Measurements from ENCODE around the gene PSMB1. TPM values are rescaled to one million over a fixed set of nuclear protein-coding genes. Genes with fewer than 3 reads are reported as not detected.

The PSMB1 gene
- total and polyA plus RNA-seq, 2 donors (not counting 3 experiments of a cell fraction or from before 2014, with no cell fraction given), result 198 to 560 TPM

GRCh38 chr6:170485159-170485558, 67.9 kb downstream of the PSMB1 start:
- Histone ChIP-seq H2AFZ (ENCODE audit: low read depth, low read length) (no peak overlapping the region), H3K27ac (ENCODE audit: insufficient read depth, low read depth, low read length) (no peak overlapping the region), H3K9ac (replicated peaks; ENCODE audit: extremely low read depth, insufficient read depth, low read length) (no peak overlapping the region), H3K4me3 (replicated peaks in 1 of 3; ENCODE audit: insufficient read depth in 1 of 3, low read depth in 1 of 3, low read length in 3 of 3) (no peak overlapping the region), H3K9me3 (replicated peaks; ENCODE audit: control insufficient read depth, insufficient read depth, low read length) (no peaks in the 10 kb centered on the region), H3K36me3 (ENCODE audit: control insufficient read depth in 2 of 2, extremely low read depth in 1 of 2, insufficient read depth in 2 of 2, low read length in 2 of 2) (no peaks in the 10 kb centered on the region), H4K20me1 (replicated peaks; ENCODE audit: control insufficient read depth, extremely low read depth, insufficient read depth, low read length) (no peaks in the 10 kb centered on the region), H3K9me1 (replicated peaks; ENCODE audit: control insufficient read depth, extremely low read depth, insufficient read depth, low read length) (no peaks in the 10 kb centered on the region), H3K4me1 (ENCODE audit: control insufficient read depth, extremely low read depth, insufficient read depth, low read length) (no peaks in the 10 kb centered on the region), H3K27me3 (ENCODE audit: control insufficient read depth in 2 of 2, insufficient read depth in 2 of 2, low read length in 2 of 2) (peaks cover 0 to 2% of the 10 kb centered on the region in 2 experiments), H3K79me2 (ENCODE audit: control insufficient read depth, insufficient read depth, low read length) (no peaks in the 10 kb centered on the region), H3K4me2 (ENCODE audit: insufficient read depth, low read length) (no peak overlapping the region)
- no TSS peak for BruUV-seq (replicated peaks)
- intact Hi-C loops (cut with micrococcal nuclease) (no loop called here), dilution Hi-C loops (cut with MboI; ENCODE audit: extremely low pct_ligation_motif_present, low sequenced_read_pairs) (no loop called here)
- CTCF ChIA-PET, result interaction anchor here (0.8 kb wide), 1 partner anchor 974 kb away, joined by 4 read pairs; no protein-coding TSS in a partner anchor
- TF ChIP-seq GATA2 (IDR thresholded peaks at IDR 0.05; ENCODE audit: insufficient read depth, insufficient read length, low read depth, low read length), result no peak
- no peak for TF ChIP-seq MAX (IDR thresholded peaks at IDR 0.05; ENCODE audit: insufficient read depth, insufficient read length)
- TF ChIP-seq CTCF (IDR thresholded peaks at IDR 0.05; ENCODE audit: extremely low read depth in 1 of 2, insufficient read depth in 1 of 2, low read depth in 1 of 2, low read length in 2 of 2), result no peak
- no peak for TF ChIP-seq MYC (IDR thresholded peaks at IDR 0.05; ENCODE audit: low read depth, low read length)
- no peak for TF ChIP-seq JUN (IDR thresholded peaks at IDR 0.05; ENCODE audit: borderline replicate concordance, insufficient read depth, insufficient read length, low read depth)
- no peak for TF ChIP-seq FOS (IDR thresholded peaks at IDR 0.05; ENCODE audit: borderline replicate concordance, insufficient read depth, low read length)
- TF ChIP-seq POLR2AphosphoS5 (IDR thresholded peaks at IDR 0.05; ENCODE audit: insufficient read depth, low read depth, low read length), result no peak
- FAIRE-seq, result no peak
- POLR2A ChIA-PET, result no interaction called here
- no peak for DNase-seq (ENCODE audit: low read depth, low spot score)

Other genes with a start within 250 kb of the PSMB1 start
- 28.1 and 28.2 TPM in 2 replicates for gene FAM120B, start 246.5 kb downstream of the PSMB1 start, total RNA-seq
- gene FAM120B, start 246.5 kb downstream of the PSMB1 start, polyA plus RNA-seq, result 9.9 and 10.8 TPM in 2 replicates
- gene TBP, start 1.1 kb upstream of the PSMB1 start, total RNA-seq, result 15.3 and 17.7 TPM in 2 replicates
- gene TBP, start 1.1 kb upstream of the PSMB1 start, polyA plus RNA-seq, result 17.5 and 24.8 TPM in 2 replicates
- 60.0 and 67.8 TPM in 2 replicates for gene PDCD2, start 31.3 kb upstream of the PSMB1 start, total RNA-seq
- 43.3 and 53.9 TPM in 2 replicates for gene PDCD2, start 31.3 kb upstream of the PSMB1 start, polyA plus RNA-seq